GM18907 (cell line): ENCODE measurements around the gene DPPA3.
"Not testable (repeated sequence)": the region's sequence is repeated elsewhere in the genome, so short reads cannot be mapped to it uniquely, and the experiment has no call there.

Experiments used
- ATAC-seq: cut with Tn5 transposase; IDR thresholded peaks from one replicate; pipeline ENCODE4 v1.9.1; 2021; ENCODE audit warnings: mild to moderate bottlenecking, moderate library complexity; ENCODE audit not compliant: unreplicated experiment

The DPPA3 gene

GRCh38 chr12:7711133-7711532 is at the start of gene DPPA3:
Gene DPPA3 (plus strand): TSS chr12:7711433. CDS start chr12:7711571, 138 bp downstream.
- no peak for ATAC-seq

- ATAC-seq = no peak
Observed at GRCh38 chr12:7661741-7662140, 49.5 kb upstream of the DPPA3 start.

GRCh38 chr12:7666595-7666994 is 44.6 kb upstream of the DPPA3 start:
- no peak for ATAC-seq

- no peak for ATAC-seq
Observed at GRCh38 chr12:7667125-7667524, 44.1 kb upstream of the DPPA3 start.

GRCh38 chr12:7668171-7668570 is 43.1 kb upstream of the DPPA3 start:
- ATAC-seq = no peak

GRCh38 chr12:7675455-7675854 is 35.8 kb upstream of the DPPA3 start:
- ATAC-seq = not testable (repeated sequence)

- not testable (repeated sequence) for ATAC-seq
Observed at GRCh38 chr12:7677432-7677888, 33.8 kb upstream of the DPPA3 start.

- ATAC-seq = no peak
Observed at GRCh38 chr12:7678744-7679143, 32.5 kb upstream of the DPPA3 start.

GRCh38 chr12:7679251-7680045 is 31.8 kb upstream of the DPPA3 start:
- no peak for ATAC-seq

- no peak for ATAC-seq
Observed at GRCh38 chr12:7681535-7681934, 29.7 kb upstream of the DPPA3 start.

- no peak for ATAC-seq
Observed at GRCh38 chr12:7693793-7694192, 17.4 kb upstream of the DPPA3 start.

- ATAC-seq = no peak
Observed at GRCh38 chr12:7694556-7695236, 16.5 kb upstream of the DPPA3 start.

- ATAC-seq = no peak
Observed at GRCh38 chr12:7695237-7695560, 16.0 kb upstream of the DPPA3 start.

- no peak for ATAC-seq
Observed at GRCh38 chr12:7695566-7696197, 15.6 kb upstream of the DPPA3 start, which contains the start of gene GDF3. Gene GDF3 (minus strand): TSS chr12:7695775. CDS start chr12:7695728, 47 bp downstream.

- ATAC-seq = no peak
Observed at GRCh38 chr12:7705846-7706245, 5.4 kb upstream of the DPPA3 start.

- no peak for ATAC-seq
Observed at GRCh38 chr12:7709969-7710675, 1.1 kb upstream of the DPPA3 start.

GRCh38 chr12:7712841-7713442 is 1.7 kb downstream of the DPPA3 start:
- ATAC-seq = no peak

- no peak for ATAC-seq
Observed at GRCh38 chr12:7716381-7716780, 5.1 kb downstream of the DPPA3 start.

- ATAC-seq = no peak
Observed at GRCh38 chr12:7719946-7720730, 8.9 kb downstream of the DPPA3 start.

- no peak for ATAC-seq
Observed at GRCh38 chr12:7723926-7724325, 12.7 kb downstream of the DPPA3 start.
